ENCODE measurements around the gene HAUS5.

HAUS5 gene

GRCh38 chr19:35673121-35673804, 60.7 kb downstream of the HAUS5 start:
- H3K27ac ChIP-seq: no peak overlapping the region
- no peaks in the 10 kb centered on the region for H3K27me3 ChIP-seq (ENCODE audit: insufficient read depth, low read depth, severe bottlenecking)
- no peak for TF ChIP-seq CTCF (IDR thresholded peaks at IDR 0.05; ENCODE audit: low read depth, low read length)
- no peaks in the 10 kb centered on the region for H3K9me3 ChIP-seq (ENCODE audit: severe bottlenecking)
- DNase-seq: no peak
- no peak overlapping the region for H3K4me3 ChIP-seq (ENCODE audit: low read depth, low read length)
- H3K36me3 ChIP-seq: no peaks in the 10 kb centered on the region
